Endothelial cell of umbilical vein (primary cell): ENCODE results near the gene C3orf62. TPM values are rescaled to one million over a fixed set of nuclear protein-coding genes. Genes with fewer than 3 reads are reported as not detected.

Experiments used
- BruUV-seq: library from RNA; stranded (reverse); fragments of 400-500 nt; replicated peaks from 2 replicates; lab custom pipeline; 2021; lab: Mats Ljungman, UMichigan
- CTCF ChIA-PET: fragments of 300-600, 350-600 bp; sonication (Branson Sonifier 250); formaldehyde crosslinking; loops from one replicate; lab custom pipeline; 2021; ENCODE audit warnings: antibody characterized with exemption, inconsistent platforms; lab: Charles Lee
- POLR2A ChIA-PET: fragments of 300-600, 350-600 bp; sonication (Branson Sonifier 250); formaldehyde crosslinking; loops from one replicate; lab custom pipeline; 2021; ENCODE audit warnings: antibody characterized with exemption, inconsistent platforms; lab: Charles Lee
- DNase-seq: peaks from one replicate; pipeline ENCODE4 v3.0.0-alpha.2; 2011; ENCODE audit warnings: low read depth, low spot score
- FAIRE-seq: peaks from 2 replicates; lab custom pipeline; 2011; peaks lifted over from hg19 to GRCh38; lab: Jason Lieb, UNC
- H2AFZ ChIP-seq: 2 replicates; pipeline ENCODE4 v1.6.0; 2012; ENCODE audit warnings: low read depth, low read length, control low read depth, inconsistent platforms
- H3K27ac ChIP-seq: 2 replicates; pipeline ENCODE4 v1.5.1; 2011; ENCODE audit warnings: low read depth, mild to moderate bottlenecking, control low read depth, low read length, moderate library complexity; ENCODE audit not compliant: insufficient read depth
- H3K27me3 ChIP-seq, 2 experiments: 2 replicates each; pipeline versions ENCODE4 v1.6.0 to v1.6.1; 2011; ENCODE audit warnings: low read length in 2 of 2, mixed read lengths in 1 of 2; ENCODE audit not compliant: control insufficient read depth in 2 of 2, insufficient read depth in 2 of 2
- H3K36me3 ChIP-seq, 2 experiments: 2 replicates in 1 of 2; 3 replicates in 1 of 2; pipeline ENCODE4 v1.5.1; 2011; ENCODE audit warnings: low read length in 2 of 2, mild to moderate bottlenecking in 1 of 2, moderate library complexity in 1 of 2; ENCODE audit not compliant: control insufficient read depth in 2 of 2, insufficient read depth in 2 of 2; ENCODE audit errors: extremely low read depth in 1 of 2
- H3K4me1 ChIP-seq: 3 replicates; pipeline ENCODE4 v1.5.1; 2011; ENCODE audit warnings: mild to moderate bottlenecking, low read length; ENCODE audit not compliant: control insufficient read depth, insufficient read depth; ENCODE audit errors: extremely low read depth
- H3K4me2 ChIP-seq: 2 replicates; pipeline ENCODE4 v1.6.1; 2011; ENCODE audit warnings: low read length, control low read depth, mixed read lengths; ENCODE audit not compliant: insufficient read depth
- H3K4me3 ChIP-seq, 3 experiments: fragments of 200-600 bp in 1 of 3; sonication (generic), shearing (Covaris generic) in 1 of 3; replicated peaks in 1 of 3; 2 replicates each; pipeline ENCODE4 v1.5.1; 2011 to 2016; ENCODE audit warnings: control low read depth in 3 of 3, low read length in 3 of 3, mild to moderate bottlenecking in 2 of 3, inconsistent platforms in 1 of 3, low read depth in 1 of 3, moderate library complexity in 1 of 3; ENCODE audit not compliant: insufficient read depth in 1 of 3
- H3K79me2 ChIP-seq: 2 replicates; pipeline ENCODE4 v1.6.0; 2012; ENCODE audit warnings: low read length, inconsistent platforms; ENCODE audit not compliant: control insufficient read depth, insufficient read depth
- H3K9ac ChIP-seq: replicated peaks from 2 replicates; pipeline ENCODE3; 2011; ENCODE audit warnings: low read length, control low read depth; ENCODE audit not compliant: insufficient read depth; ENCODE audit errors: extremely low read depth
- H3K9me1 ChIP-seq: replicated peaks from 3 replicates; pipeline ENCODE4 v1.6.0; 2011; ENCODE audit warnings: mild to moderate bottlenecking, low read length; ENCODE audit not compliant: control insufficient read depth, insufficient read depth; ENCODE audit errors: extremely low read depth
- H3K9me3 ChIP-seq: replicated peaks from 2 replicates; pipeline ENCODE4 v1.5.1; 2012; ENCODE audit warnings: low read length, inconsistent platforms; ENCODE audit not compliant: control insufficient read depth, insufficient read depth
- H4K20me1 ChIP-seq: replicated peaks from 2 replicates; pipeline ENCODE3; 2011; ENCODE audit warnings: mild to moderate bottlenecking, low read length; ENCODE audit not compliant: control insufficient read depth, insufficient read depth; ENCODE audit errors: extremely low read depth
- EZH2 ChIP-seq: IDR thresholded peaks from 2 replicates; pipeline ENCODE4 v1.6.1; 2012; ENCODE audit warnings: borderline replicate concordance, low read depth, mild to moderate bottlenecking, moderate library complexity, low read length, inconsistent platforms; ENCODE audit not compliant: severe bottlenecking
- FOS ChIP-seq: IDR thresholded peaks from 2 replicates; pipeline ENCODE4 v1.6.1; 2011; ENCODE audit warnings: mild to moderate bottlenecking, low read length, moderate library complexity, borderline replicate concordance; ENCODE audit not compliant: insufficient read depth
- GATA2 ChIP-seq: IDR thresholded peaks from 2 replicates; pipeline ENCODE4 v1.7.0; 2011; ENCODE audit warnings: low read depth, mild to moderate bottlenecking, moderate library complexity, mixed read lengths, low read length; ENCODE audit not compliant: insufficient read length, insufficient read depth
- JUN ChIP-seq: IDR thresholded peaks from 2 replicates; pipeline ENCODE4 v1.6.1; 2011; ENCODE audit warnings: borderline replicate concordance, low read depth; ENCODE audit not compliant: insufficient read length, insufficient read depth
- MYC ChIP-seq: IDR thresholded peaks from one replicate; pipeline ENCODE4 v1.6.1; 2011; ENCODE audit warnings: mild to moderate bottlenecking, low read depth, low read length
- POLR2A ChIP-seq: IDR thresholded peaks from 2 replicates; pipeline ENCODE4 v1.6.1; 2012; ENCODE audit warnings: low read depth, mild to moderate bottlenecking, control low read depth, low read length
- POLR2AphosphoS5 ChIP-seq: IDR thresholded peaks from 2 replicates; pipeline ENCODE4 v1.6.1; 2012; ENCODE audit warnings: low read depth, mild to moderate bottlenecking, control low read depth, low read length, moderate library complexity; ENCODE audit not compliant: insufficient read depth
- dilution Hi-C: fragments of 300-500 bp; cut with MboI; formaldehyde crosslinking; loops from one replicate; pipeline ENCODE4 v1.15.0; 2019; ENCODE audit warnings: low sequenced_read_pairs; ENCODE audit not compliant: extremely low pct_ligation_motif_present
- intact Hi-C: fragments of 100-400 bp; cut with micrococcal nuclease; formaldehyde crosslinking; loops from one replicate; pipeline ENCODE4 v1.10.0; 2022
- polyA plus RNA-seq, 4 experiments: library from polyadenylated mRNA; depleted of rRNA in 3 of 4; stranded (reverse) in 3 of 4; unstranded in 1 of 4; fragments of >200 nt; gene quantifications; 2 replicates each; pipeline versions ENCODE4 v1.2.1 to v1.2.3, GENCODE V29; 2011 to 2012; ENCODE audit warnings: missing spikeins in 1 of 4
- total RNA-seq: library from RNA; stranded (reverse); gene quantifications from 2 replicates; pipeline ENCODE4 v1.2.3, GENCODE V29; 2021
- TF ChIP-seq, protein P1 (sequence below), 2 donors: IDR thresholded peaks; 1 replicate in 1 of 2; 2 replicates in 1 of 2; pipeline ENCODE4 v1.5.1; 2011; ENCODE audit warnings: low read length in 2 of 2, mild to moderate bottlenecking in 2 of 2, moderate library complexity in 2 of 2, control low read depth in 1 of 2, inconsistent platforms in 1 of 2, low read depth in 1 of 2; ENCODE audit not compliant: insufficient read depth in 1 of 2; ENCODE audit errors: extremely low read depth in 1 of 2
- TF ChIP-seq, protein P2 (sequence below): IDR thresholded peaks from 2 replicates; pipeline ENCODE4 v1.6.1; 2011; ENCODE audit not compliant: insufficient read depth, insufficient read length

Gene C3orf62
- total and polyA plus RNA-seq, 2 donors (not counting 3 experiments of a cell fraction or from before 2014, with no cell fraction given): 2.8 to 5.6 TPM

DNA sequence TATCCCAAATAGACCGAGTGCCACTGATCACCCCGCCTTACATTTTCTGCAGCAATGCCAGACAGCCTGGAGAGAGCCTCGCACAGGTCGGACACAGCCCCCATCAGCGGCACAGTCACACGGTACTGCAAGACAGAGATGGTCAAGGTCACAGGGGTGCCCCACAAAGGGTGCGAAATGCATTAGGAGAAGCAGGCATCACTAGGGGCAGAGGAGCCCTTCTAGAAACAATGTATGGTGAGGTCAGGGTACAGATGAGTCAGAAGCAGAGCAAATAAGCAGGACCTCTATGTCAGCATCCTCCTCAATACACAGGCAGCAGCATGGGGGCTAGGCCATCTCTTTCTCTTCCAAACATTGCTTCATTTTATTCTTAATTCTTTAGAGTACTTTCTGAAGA, 21.5 kb upstream of the C3orf62 start:
- H3K36me3 ChIP-seq: peaks cover 24 to 47% of the 10 kb centered on the region in 2 experiments
- no peaks in the 10 kb centered on the region for H3K9me3 ChIP-seq
- FAIRE-seq: peak; percentile 62
- POLR2A ChIA-PET: no interaction called here
- H3K27me3 ChIP-seq: no peaks in the 10 kb centered on the region
- intact Hi-C loops (no loop called here), dilution Hi-C loops (no loop called here)
- H3K79me2 ChIP-seq: no peaks in the 10 kb centered on the region
- no peak overlapping the region for H3K4me3 ChIP-seq
- no peak overlapping the region for H3K27ac ChIP-seq
- no peak overlapping the region for H2AFZ ChIP-seq
- H3K4me1 ChIP-seq: peaks cover 8% of the 10 kb centered on the region
- DNase-seq: no peak
- H4K20me1 ChIP-seq: no peaks in the 10 kb centered on the region
- no peaks in the 10 kb centered on the region for H3K9me1 ChIP-seq
- BruUV-seq: no TSS peak
- CTCF ChIA-PET: interaction anchor here (2.6 kb wide), 1 partner anchor 150 kb away, joined by 29 read pairs; no protein-coding TSS in a partner anchor
- H3K4me2 ChIP-seq: no peak overlapping the region
- no peak overlapping the region for H3K9ac ChIP-seq
- TF ChIP-seq FOS: no peak
- TF ChIP-seq, protein P1, sequence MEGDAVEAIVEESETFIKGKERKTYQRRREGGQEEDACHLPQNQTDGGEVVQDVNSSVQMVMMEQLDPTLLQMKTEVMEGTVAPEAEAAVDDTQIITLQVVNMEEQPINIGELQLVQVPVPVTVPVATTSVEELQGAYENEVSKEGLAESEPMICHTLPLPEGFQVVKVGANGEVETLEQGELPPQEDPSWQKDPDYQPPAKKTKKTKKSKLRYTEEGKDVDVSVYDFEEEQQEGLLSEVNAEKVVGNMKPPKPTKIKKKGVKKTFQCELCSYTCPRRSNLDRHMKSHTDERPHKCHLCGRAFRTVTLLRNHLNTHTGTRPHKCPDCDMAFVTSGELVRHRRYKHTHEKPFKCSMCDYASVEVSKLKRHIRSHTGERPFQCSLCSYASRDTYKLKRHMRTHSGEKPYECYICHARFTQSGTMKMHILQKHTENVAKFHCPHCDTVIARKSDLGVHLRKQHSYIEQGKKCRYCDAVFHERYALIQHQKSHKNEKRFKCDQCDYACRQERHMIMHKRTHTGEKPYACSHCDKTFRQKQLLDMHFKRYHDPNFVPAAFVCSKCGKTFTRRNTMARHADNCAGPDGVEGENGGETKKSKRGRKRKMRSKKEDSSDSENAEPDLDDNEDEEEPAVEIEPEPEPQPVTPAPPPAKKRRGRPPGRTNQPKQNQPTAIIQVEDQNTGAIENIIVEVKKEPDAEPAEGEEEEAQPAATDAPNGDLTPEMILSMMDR (IDR thresholded peaks at IDR 0.05; ENCODE audit: extremely low read depth in 1 of 2, insufficient read depth in 1 of 2, low read depth in 1 of 2, low read length in 2 of 2): no peak
- TF ChIP-seq POLR2AphosphoS5: no peak

DNA sequence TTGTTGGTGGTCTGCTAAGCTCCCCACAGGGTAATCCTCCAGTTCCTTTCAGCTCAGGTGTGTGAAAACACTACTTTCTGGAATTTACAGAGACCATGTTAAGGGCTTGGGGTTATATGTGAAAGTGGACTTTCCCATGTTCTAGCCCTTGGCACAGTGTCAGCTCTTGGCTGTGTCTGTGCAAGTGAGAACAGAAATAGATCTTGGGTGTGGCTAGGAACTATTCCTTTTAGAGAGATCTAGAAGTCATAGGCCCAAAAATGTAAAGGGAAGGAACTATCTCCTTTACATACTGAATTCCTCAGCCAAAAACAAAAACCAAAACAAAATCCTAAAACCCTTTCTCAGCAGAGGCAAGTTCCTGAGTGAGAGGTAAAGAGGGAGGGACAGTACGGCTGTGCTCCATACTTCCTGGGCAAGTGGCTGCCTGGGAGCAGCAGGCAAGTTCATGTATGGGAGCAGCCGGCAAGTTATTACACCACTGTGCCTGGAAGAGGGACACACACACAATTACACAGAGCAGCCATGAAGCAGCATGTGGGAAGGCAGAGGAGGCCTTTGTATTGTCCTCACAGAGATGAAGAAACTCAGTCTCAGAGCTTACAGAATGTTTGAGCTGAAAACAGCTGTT, 19.9 kb upstream of the C3orf62 start:
- Histone ChIP-seq H3K36me3 (peaks cover 21 to 46% of the 10 kb centered on the region in 2 experiments), H3K9me1 (no peaks in the 10 kb centered on the region), H3K4me1 (peaks cover 8% of the 10 kb centered on the region), H3K9me3 (no peaks in the 10 kb centered on the region), H3K4me2 (no peak overlapping the region), H3K9ac (no peak overlapping the region), H3K27ac (no peak overlapping the region), H2AFZ (no peak overlapping the region), H3K79me2 (no peaks in the 10 kb centered on the region), H3K4me3 (no peak overlapping the region), H3K27me3 (no peaks in the 10 kb centered on the region), H4K20me1 (no peaks in the 10 kb centered on the region)
- DNase-seq (no peak), FAIRE-seq (no peak)
- ChIA-PET CTCF (interaction anchor here (0.8 to 2.6 kb wide), 5 partner anchors 10 to 152 kb away, joined by 3 to 29 read pairs (median 5); partner anchors contain the start of gene KLHDC8B), POLR2A (interaction anchor here (0.6 kb wide), 1 partner anchor 9 kb away, joined by 5 read pairs; no protein-coding TSS in a partner anchor)
- intact Hi-C loops (no loop called here), dilution Hi-C loops (no loop called here)
- TF ChIP-seq GATA2 (no peak), POLR2A (no peak), FOS (no peak), MYC (no peak), JUN (no peak), EZH2 (no peak), POLR2AphosphoS5 (no peak)
- TF ChIP-seq, protein P2, sequence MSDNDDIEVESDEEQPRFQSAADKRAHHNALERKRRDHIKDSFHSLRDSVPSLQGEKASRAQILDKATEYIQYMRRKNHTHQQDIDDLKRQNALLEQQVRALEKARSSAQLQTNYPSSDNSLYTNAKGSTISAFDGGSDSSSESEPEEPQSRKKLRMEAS: no peak
- TF ChIP-seq, protein P1 (IDR thresholded peaks at IDR 0.05; ENCODE audit: extremely low read depth in 1 of 2, insufficient read depth in 1 of 2, low read depth in 1 of 2, low read length in 2 of 2): no peak
- no TSS peak for BruUV-seq
